Smooth muscle cell (in vitro differentiated cells): Measurements from ENCODE around the gene HPSE. TPM values are rescaled to one million over a fixed set of nuclear protein-coding genes. Genes with fewer than 3 reads are reported as not detected.

Experiments
- DNase-seq: peaks from one replicate; lab custom pipeline; 2025; ENCODE audit not compliant: unreplicated experiment; lab: John Stamatoyannopoulos, UW
- H2AFZ ChIP-seq: fragments of 200-600 bp; sonication (generic); 2 replicates; pipeline ENCODE4 v1.6.0; 2016; ENCODE audit warnings: antibody characterized with exemption, low read depth, mild to moderate bottlenecking
- H3F3A ChIP-seq: fragments of 200-600 bp; sonication (generic); 2 replicates; pipeline ENCODE4 v1.6.0; 2017; ENCODE audit warnings: antibody characterized with exemption, low read depth
- H3K27ac ChIP-seq: fragments of 200-600 bp; sonication (generic); 2 replicates; pipeline ENCODE4 v1.5.1; 2016; ENCODE audit warnings: low read depth, mild to moderate bottlenecking
- H3K27me3 ChIP-seq: fragments of 200-600 bp; sonication (generic); 2 replicates; pipeline ENCODE4 v1.6.1; 2016; ENCODE audit warnings: low read depth, mild to moderate bottlenecking
- H3K36me3 ChIP-seq: fragments of 200-600 bp; sonication (generic); 2 replicates; pipeline ENCODE4 v1.5.1; 2016; ENCODE audit warnings: low read depth
- H3K4me1 ChIP-seq: fragments of 200-600 bp; sonication (generic); 2 replicates; pipeline ENCODE4 v1.5.1; 2016; ENCODE audit warnings: low read depth
- H3K4me2 ChIP-seq: fragments of 200-600 bp; sonication (generic); 2 replicates; pipeline ENCODE4 v1.6.0; 2016; ENCODE audit warnings: mild to moderate bottlenecking
- H3K4me3 ChIP-seq: fragments of 200-600 bp; sonication (generic); 2 replicates; pipeline ENCODE4 v1.5.1; 2016; ENCODE audit warnings: mild to moderate bottlenecking
- H3K79me2 ChIP-seq: fragments of 200-600 bp; sonication (generic); 2 replicates; pipeline ENCODE4 v1.6.0; 2016; ENCODE audit warnings: low read depth, mild to moderate bottlenecking
- H3K9ac ChIP-seq: fragments of 200-600 bp; sonication (generic); 2 replicates; pipeline ENCODE4 v1.6.0; 2016; ENCODE audit warnings: low read depth
- H3K9me3 ChIP-seq: fragments of 200-600 bp; sonication (generic); replicated peaks from 2 replicates; pipeline ENCODE4 v1.5.1; 2016; ENCODE audit warnings: low read depth
- H4K20me1 ChIP-seq: fragments of 200-600 bp; sonication (generic); 2 replicates; pipeline ENCODE4 v1.6.0; 2016; ENCODE audit warnings: low read depth
- CTCF ChIP-seq: fragments of 200-600 bp; sonication (generic); IDR thresholded peaks from 2 replicates; pipeline ENCODE4 v1.5.1; 2017; ENCODE audit warnings: borderline replicate concordance, mild to moderate bottlenecking, antibody characterized with exemption; ENCODE audit not compliant: insufficient read depth, poor library complexity, severe bottlenecking
- WGBS: methylation state at CpG from one replicate; pipeline ENCODE4 v1.1.7; 2016; ENCODE audit warnings: low lambda C conversion rate; 5-methylcytosine and 5-hydroxymethylcytosine counted together
- polyA plus RNA-seq: library from polyadenylated mRNA; unstranded; fragments of >200 nt; fragmentation: Nextera tagmentation; extraction: Ambion mirVana; gene quantifications from 2 replicates; pipeline ENCODE4 v1.2.1, GENCODE V29; 2016
- total RNA-seq: library from RNA; depleted of rRNA; stranded (reverse); fragments of >200 nt; gene quantifications from 2 replicates; pipeline ENCODE4 v1.2.3, GENCODE V29; 2014

HPSE gene
- total and polyA plus RNA-seq, 2 experiments from 2014 or later = 0.50 to 1.3 TPM

- no peaks in the 10 kb centered on the region for H3K4me1 ChIP-seq
- H3F3A ChIP-seq = peaks cover 5% of the 10 kb centered on the region
- 94% methylated on average over 5 of the region's 5 CpGs for WGBS
- no peak overlapping the region for H3K4me2 ChIP-seq
- no peak overlapping the region for H3K27ac ChIP-seq
- no peak overlapping the region for H3K9ac ChIP-seq
- H3K36me3 ChIP-seq = no peaks in the 10 kb centered on the region
- no peaks in the 10 kb centered on the region for H4K20me1 ChIP-seq
- no peaks in the 10 kb centered on the region for H3K27me3 ChIP-seq
- TF ChIP-seq CTCF = no peak
- H2AFZ ChIP-seq = no peak overlapping the region
- no peaks in the 10 kb centered on the region for H3K79me2 ChIP-seq
- no peak overlapping the region for H3K4me3 ChIP-seq
- no peaks in the 10 kb centered on the region for H3K9me3 ChIP-seq
- DNase-seq = no peak
Observed at GRCh38 chr4:83261307-83261706, 73.3 kb downstream of the HPSE start.

- Histone ChIP-seq H3F3A (peaks cover 5% of the 10 kb centered on the region), H3K27me3 (no peaks in the 10 kb centered on the region), H3K79me2 (no peaks in the 10 kb centered on the region), H3K9me3 (no peaks in the 10 kb centered on the region), H3K4me1 (no peaks in the 10 kb centered on the region), H2AFZ (no peak overlapping the region), H3K4me2 (no peak overlapping the region), H3K27ac (no peak overlapping the region), H3K9ac (no peak overlapping the region), H3K4me3 (no peak overlapping the region), H4K20me1 (no peaks in the 10 kb centered on the region), H3K36me3 (no peaks in the 10 kb centered on the region)
- no peak for DNase-seq
- no peak for TF ChIP-seq CTCF
- WGBS = 100% methylated on average over 1 of the region's 1 CpG
Observed at GRCh38 chr4:83259586-83259985, 75.1 kb downstream of the HPSE start.

DNA sequence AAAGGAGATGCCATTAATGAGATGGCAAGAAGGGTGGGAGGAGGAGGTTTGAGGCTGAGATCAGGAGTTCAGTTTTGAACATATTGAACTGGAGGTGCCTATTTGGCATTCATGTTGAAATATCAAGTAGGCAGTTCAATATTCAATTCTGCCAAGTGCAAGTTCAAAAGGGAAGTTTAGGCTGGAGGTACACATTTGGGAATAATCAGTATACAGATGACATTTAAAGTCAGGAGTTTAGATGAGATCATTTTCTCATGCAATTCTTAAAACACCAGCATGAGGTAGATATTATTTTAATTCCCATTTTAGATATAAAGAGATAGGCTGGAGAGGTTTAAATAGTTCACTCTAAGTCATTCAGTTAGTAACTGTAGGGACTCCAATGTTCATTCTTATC lies 76.2 kb downstream of the HPSE start:
- DNase-seq = no peak
- H3K4me3 ChIP-seq = no peak overlapping the region
- H3K27me3 ChIP-seq = no peaks in the 10 kb centered on the region
- TF ChIP-seq CTCF = no peak
- H3K9me3 ChIP-seq = no peaks in the 10 kb centered on the region
- no peaks in the 10 kb centered on the region for H3K79me2 ChIP-seq
- H3K4me2 ChIP-seq = no peak overlapping the region
- H3K9ac ChIP-seq = no peak overlapping the region
- H2AFZ ChIP-seq = no peak overlapping the region
- H3K27ac ChIP-seq = no peak overlapping the region
- H3K4me1 ChIP-seq = no peaks in the 10 kb centered on the region
- H3K36me3 ChIP-seq = no peaks in the 10 kb centered on the region
- no peaks in the 10 kb centered on the region for H4K20me1 ChIP-seq
- peaks cover 5% of the 10 kb centered on the region for H3F3A ChIP-seq

DNA sequence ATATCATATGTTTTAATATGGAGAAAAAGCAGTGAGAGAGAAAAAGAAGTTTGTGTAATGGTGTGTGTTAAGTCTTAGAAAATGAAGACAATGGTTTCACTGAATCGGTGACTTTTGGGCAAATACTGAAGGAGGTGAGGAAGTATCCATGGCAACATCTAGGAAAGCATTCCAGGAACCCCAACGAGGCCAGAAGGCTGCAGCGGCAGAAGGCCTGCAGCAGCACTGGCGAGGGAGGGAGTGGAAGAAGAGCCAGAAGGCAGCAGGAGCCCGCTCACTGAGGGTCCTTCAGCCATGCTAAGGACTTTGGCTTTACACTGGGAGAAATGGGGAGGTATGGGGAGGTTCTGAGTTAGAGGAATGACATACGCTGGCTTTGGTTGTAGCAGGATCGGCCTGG lies 76.8 kb downstream of the HPSE start:
- Histone ChIP-seq H3K27me3 (no peaks in the 10 kb centered on the region), H2AFZ (no peak overlapping the region), H3K27ac (no peak overlapping the region), H3K9ac (no peak overlapping the region), H3F3A (peaks cover 5% of the 10 kb centered on the region), H4K20me1 (no peaks in the 10 kb centered on the region), H3K9me3 (no peaks in the 10 kb centered on the region), H3K4me3 (no peak overlapping the region), H3K4me1 (no peaks in the 10 kb centered on the region), H3K36me3 (no peaks in the 10 kb centered on the region), H3K4me2 (no peak overlapping the region), H3K79me2 (no peaks in the 10 kb centered on the region)
- TF ChIP-seq CTCF = no peak
- 82% methylated on average over 7 of the region's 7 CpGs for WGBS
- DNase-seq = no peak
